CD4-positive, alpha-beta memory T cell (primary cell): Measurements from ENCODE around the gene HMHB1. TPM values are rescaled to one million over a fixed set of nuclear protein-coding genes. Genes with fewer than 3 reads are reported as not detected.

Experiments
- CTCF ChIA-PET: fragments of 350-600 bp; sonication (Branson Sonifier 250); formaldehyde crosslinking; loops from one replicate; lab custom pipeline; 2021; ENCODE audit warnings: inconsistent platforms; ENCODE audit not compliant: partially characterized antibody; lab: Charles Lee
- POLR2A ChIA-PET: fragments of 350-600 bp; sonication (Branson Sonifier 250); formaldehyde crosslinking; loops from one replicate; lab custom pipeline; 2021; ENCODE audit not compliant: partially characterized antibody; lab: Charles Lee
- DNase-seq, 5 donors: peaks; one replicate each; pipeline versions ENCODE4 v3.0.0 to v3.0.0-alpha.2; 2020 to 2022; ENCODE audit warnings: mixed read lengths in 1 of 5
- H3K27ac ChIP-seq: one replicate; pipeline ENCODE4 v1.7.0; 2013; ENCODE audit warnings: low read depth, low read length
- H3K27me3 ChIP-seq: 2 replicates; pipeline ENCODE4 v1.7.0; 2013; ENCODE audit warnings: mild to moderate bottlenecking, low read length, moderate library complexity; ENCODE audit not compliant: insufficient read depth
- H3K36me3 ChIP-seq: 2 replicates; pipeline ENCODE4 v1.7.0; 2013; ENCODE audit warnings: mild to moderate bottlenecking, low read length, moderate library complexity; ENCODE audit not compliant: insufficient read depth
- H3K4me1 ChIP-seq: 2 replicates; pipeline ENCODE4 v1.7.0; 2013; ENCODE audit warnings: mild to moderate bottlenecking, low read length, moderate library complexity; ENCODE audit not compliant: insufficient read depth
- H3K4me3 ChIP-seq, 2 donors: one replicate each; pipeline ENCODE4 v1.7.0; 2013; ENCODE audit warnings: low read length in 2 of 2, mild to moderate bottlenecking in 1 of 2
- H3K9me3 ChIP-seq, 2 donors: one replicate each; pipeline ENCODE4 v1.7.0; 2013; ENCODE audit warnings: low read length in 2 of 2, control low read depth in 1 of 2; ENCODE audit not compliant: control insufficient read depth in 1 of 2
- H3K27ac Mint-ChIP-seq, 7 donors: one replicate each; pipeline ENCODE4 v1.8.0; 2020 to 2021; ENCODE audit warnings: mixed read lengths in 7 of 7, mild to moderate bottlenecking in 6 of 7, inconsistent platforms in 3 of 7, moderate library complexity in 3 of 7
- H3K27me3 Mint-ChIP-seq, 2 donors: one replicate each; pipeline ENCODE4 v1.8.0; 2020 to 2021; ENCODE audit warnings: mixed read lengths in 2 of 2
- H3K36me3 Mint-ChIP-seq, 2 donors: one replicate each; pipeline ENCODE4 v1.8.0; 2020 to 2021; ENCODE audit warnings: mixed read lengths in 2 of 2, inconsistent platforms in 1 of 2, mild to moderate bottlenecking in 1 of 2
- H3K4me1 Mint-ChIP-seq, 4 donors: one replicate each; pipeline ENCODE4 v1.8.0; 2020 to 2021; ENCODE audit warnings: mixed read lengths in 4 of 4, mild to moderate bottlenecking in 1 of 4
- H3K4me3 Mint-ChIP-seq, 8 donors: one replicate each; pipeline ENCODE4 v1.8.0; 2020 to 2021; ENCODE audit warnings: mixed read lengths in 8 of 8, mild to moderate bottlenecking in 7 of 8, moderate library complexity in 6 of 8, inconsistent platforms in 3 of 8
- H3K9me3 Mint-ChIP-seq, 8 donors: one replicate each; pipeline ENCODE4 v1.8.0; 2020 to 2021; ENCODE audit warnings: mixed read lengths in 8 of 8, mild to moderate bottlenecking in 5 of 8, inconsistent platforms in 3 of 8, moderate library complexity in 1 of 8
- intact Hi-C: fragments of 100-400 bp; cut with micrococcal nuclease; formaldehyde crosslinking; loops from one replicate; pipeline ENCODE4 v1.15.1; 2023
- polyA plus RNA-seq, 2 donors: library from polyadenylated mRNA; unstranded; fragments of 300-500 nt; fragmentation: Illumina TruSeq; gene quantifications; one replicate each; pipeline ENCODE4 v1.2.3, GENCODE V29; 2021
- total RNA-seq, 2 experiments: library from RNA; stranded (reverse); gene quantifications; one replicate each; pipeline ENCODE4 v1.2.3, GENCODE V29; 2021

HMHB1 gene
- total RNA-seq (not detected), polyA plus RNA-seq (not detected)

- H3K36me3 ChIP-seq = no peaks in the 10 kb centered on the region
- H3K4me3 ChIP-seq = no peak within 1 kb of the TSS
- H3K27me3 Mint-ChIP-seq = peaks cover 0 to 3% of the 10 kb centered on the region in 2 donors
- peaks cover 9 to 18% (median 14%) of the 10 kb centered on the region in 4 donors for H3K4me1 Mint-ChIP-seq
- H3K27ac ChIP-seq = no peak within 1 kb of the TSS
- H3K4me1 ChIP-seq = peaks cover 9% of the 10 kb centered on the region
- H3K27me3 ChIP-seq = no peaks in the 10 kb centered on the region
- H3K4me3 Mint-ChIP-seq = peak within 1 kb of the TSS; percentile 49 to 87 (median 67)
- H3K27ac Mint-ChIP-seq = peak within 1 kb of the TSS in 5 of 7 donors; percentile 4 to 66 (median 31)
- POLR2A ChIA-PET = no interaction called here
- H3K9me3 ChIP-seq = no peaks in the 10 kb centered on the region
- CTCF ChIA-PET = no interaction called here
- intact Hi-C loops = no loop called here
- H3K9me3 Mint-ChIP-seq = no peaks in the 10 kb centered on the region
- H3K36me3 Mint-ChIP-seq = no peaks in the 10 kb centered on the region
- no peak for DNase-seq
Measured at GRCh38 chr5:143812085-143812705, at the start of gene HMHB1. Gene HMHB1, plus strand, starts transcription at chr5:143812161.

GRCh38 chr5:143762636-143763220, 49.2 kb upstream of the HMHB1 start:
- peaks cover 0 to 2% of the 10 kb centered on the region in 2 donors for H3K27me3 Mint-ChIP-seq
- Histone ChIP-seq H3K4me1 (no peaks in the 10 kb centered on the region), H3K27ac (no peak overlapping the region), H3K27me3 (no peaks in the 10 kb centered on the region), H3K4me3 (no peak overlapping the region), H3K9me3 (no peaks in the 10 kb centered on the region), H3K36me3 (no peaks in the 10 kb centered on the region)
- peaks cover 0 to 2% (median 0%) of the 10 kb centered on the region in 8 donors for H3K9me3 Mint-ChIP-seq
- intact Hi-C loops = no loop called here
- H3K27ac Mint-ChIP-seq = no peak overlapping the region
- ChIA-PET CTCF (no interaction called here), POLR2A (no interaction called here)
- no peaks in the 10 kb centered on the region for H3K4me1 Mint-ChIP-seq
- no peak for DNase-seq
- no peaks in the 10 kb centered on the region for H3K36me3 Mint-ChIP-seq
- H3K4me3 Mint-ChIP-seq = no peak overlapping the region

GRCh38 chr5:143767162-143767561, 44.8 kb upstream of the HMHB1 start:
- Histone ChIP-seq H3K4me1 (no peaks in the 10 kb centered on the region), H3K27me3 (no peaks in the 10 kb centered on the region), H3K27ac (no peak overlapping the region), H3K4me3 (no peak overlapping the region), H3K36me3 (no peaks in the 10 kb centered on the region), H3K9me3 (no peaks in the 10 kb centered on the region)
- H3K27me3 Mint-ChIP-seq = peaks cover 0 to 4% of the 10 kb centered on the region in 2 donors
- H3K27ac Mint-ChIP-seq = no peak overlapping the region
- ChIA-PET POLR2A (no interaction called here), CTCF (interaction anchor here (1.0 to 1.3 kb wide), 3 partner anchors 14 to 582 kb away, joined by 3 read pairs; no protein-coding TSS in a partner anchor)
- no peak for DNase-seq
- intact Hi-C loops = no loop called here
- H3K9me3 Mint-ChIP-seq = peaks cover 0 to 6% (median 0%) of the 10 kb centered on the region in 8 donors
- H3K4me1 Mint-ChIP-seq = no peaks in the 10 kb centered on the region
- no peak overlapping the region for H3K4me3 Mint-ChIP-seq
- no peaks in the 10 kb centered on the region for H3K36me3 Mint-ChIP-seq

- intact Hi-C loops = no loop called here
- Mint-ChIP-seq H3K9me3 (peaks cover 0 to 4% (median 0%) of the 10 kb centered on the region in 8 donors), H3K4me1 (no peaks in the 10 kb centered on the region), H3K27ac (no peak overlapping the region), H3K27me3 (peaks cover 0 to 4% of the 10 kb centered on the region in 2 donors), H3K4me3 (no peak overlapping the region), H3K36me3 (no peaks in the 10 kb centered on the region)
- Histone ChIP-seq H3K4me3 (no peak overlapping the region), H3K4me1 (no peaks in the 10 kb centered on the region), H3K27ac (no peak overlapping the region), H3K27me3 (no peaks in the 10 kb centered on the region), H3K9me3 (no peaks in the 10 kb centered on the region), H3K36me3 (no peaks in the 10 kb centered on the region)
- DNase-seq = no peak
- POLR2A ChIA-PET = no interaction called here
- CTCF ChIA-PET = no interaction called here
Measured at GRCh38 chr5:143769026-143769786, 42.8 kb upstream of the HMHB1 start.

GRCh38 chr5:143770450-143770849, 41.5 kb upstream of the HMHB1 start:
- no peaks in the 10 kb centered on the region for H3K27me3 ChIP-seq
- H3K27ac ChIP-seq = no peak overlapping the region
- no peaks in the 10 kb centered on the region for H3K36me3 ChIP-seq
- H3K27me3 Mint-ChIP-seq = peaks cover 0 to 4% of the 10 kb centered on the region in 2 donors
- no peaks in the 10 kb centered on the region for H3K36me3 Mint-ChIP-seq
- intact Hi-C loops = no loop called here
- peaks cover 0 to 4% (median 0%) of the 10 kb centered on the region in 8 donors for H3K9me3 Mint-ChIP-seq
- H3K27ac Mint-ChIP-seq = no peak overlapping the region
- no peaks in the 10 kb centered on the region for H3K4me1 ChIP-seq
- POLR2A ChIA-PET = no interaction called here
- H3K4me3 Mint-ChIP-seq = no peak overlapping the region
- CTCF ChIA-PET = no interaction called here
- H3K4me3 ChIP-seq = no peak overlapping the region
- DNase-seq = no peak
- no peaks in the 10 kb centered on the region for H3K9me3 ChIP-seq
- no peaks in the 10 kb centered on the region for H3K4me1 Mint-ChIP-seq

- H3K27ac ChIP-seq = no peak overlapping the region
- H3K9me3 ChIP-seq = no peaks in the 10 kb centered on the region
- no peaks in the 10 kb centered on the region for H3K36me3 Mint-ChIP-seq
- intact Hi-C loops = no loop called here
- H3K4me3 ChIP-seq = no peak overlapping the region
- no peak overlapping the region for H3K4me3 Mint-ChIP-seq
- no peaks in the 10 kb centered on the region for H3K4me1 ChIP-seq
- H3K9me3 Mint-ChIP-seq = peaks cover 0 to 4% (median 0%) of the 10 kb centered on the region in 8 donors
- peaks cover 0 to 4% of the 10 kb centered on the region in 2 donors for H3K27me3 Mint-ChIP-seq
- ChIA-PET CTCF (no interaction called here), POLR2A (no interaction called here)
- no peak overlapping the region for H3K27ac Mint-ChIP-seq
- H3K27me3 ChIP-seq = no peaks in the 10 kb centered on the region
- no peaks in the 10 kb centered on the region for H3K4me1 Mint-ChIP-seq
- no peaks in the 10 kb centered on the region for H3K36me3 ChIP-seq
- no peak for DNase-seq
Measured at GRCh38 chr5:143771189-143771588, 40.8 kb upstream of the HMHB1 start.

GRCh38 chr5:143771602-143772001, 40.4 kb upstream of the HMHB1 start:
- Mint-ChIP-seq H3K27ac (no peak overlapping the region), H3K27me3 (peaks cover 0 to 2% of the 10 kb centered on the region in 2 donors), H3K4me3 (no peak overlapping the region), H3K9me3 (peaks cover 0 to 4% (median 0%) of the 10 kb centered on the region in 8 donors), H3K36me3 (no peaks in the 10 kb centered on the region), H3K4me1 (no peaks in the 10 kb centered on the region)
- no peak overlapping the region for H3K27ac ChIP-seq
- no peak overlapping the region for H3K4me3 ChIP-seq
- intact Hi-C loops = no loop called here
- POLR2A ChIA-PET = no interaction called here
- H3K27me3 ChIP-seq = no peaks in the 10 kb centered on the region
- DNase-seq = no peak
- no peaks in the 10 kb centered on the region for H3K9me3 ChIP-seq
- no peaks in the 10 kb centered on the region for H3K36me3 ChIP-seq
- CTCF ChIA-PET = no interaction called here
- no peaks in the 10 kb centered on the region for H3K4me1 ChIP-seq
